Subcutaneous preadipocyte (primary cell): Measurements from ENCODE around the gene TIMELESS. TPM values are rescaled to one million over a fixed set of nuclear protein-coding genes. Genes with fewer than 3 reads are reported as not detected.

Experiments
- total RNA-seq: library from RNA; depleted of rRNA; stranded (reverse); fragments of >200 nt; gene quantifications from 2 replicates; pipeline ENCODE4 v1.2.3, GENCODE V29; 2012

Gene TIMELESS, protein sequence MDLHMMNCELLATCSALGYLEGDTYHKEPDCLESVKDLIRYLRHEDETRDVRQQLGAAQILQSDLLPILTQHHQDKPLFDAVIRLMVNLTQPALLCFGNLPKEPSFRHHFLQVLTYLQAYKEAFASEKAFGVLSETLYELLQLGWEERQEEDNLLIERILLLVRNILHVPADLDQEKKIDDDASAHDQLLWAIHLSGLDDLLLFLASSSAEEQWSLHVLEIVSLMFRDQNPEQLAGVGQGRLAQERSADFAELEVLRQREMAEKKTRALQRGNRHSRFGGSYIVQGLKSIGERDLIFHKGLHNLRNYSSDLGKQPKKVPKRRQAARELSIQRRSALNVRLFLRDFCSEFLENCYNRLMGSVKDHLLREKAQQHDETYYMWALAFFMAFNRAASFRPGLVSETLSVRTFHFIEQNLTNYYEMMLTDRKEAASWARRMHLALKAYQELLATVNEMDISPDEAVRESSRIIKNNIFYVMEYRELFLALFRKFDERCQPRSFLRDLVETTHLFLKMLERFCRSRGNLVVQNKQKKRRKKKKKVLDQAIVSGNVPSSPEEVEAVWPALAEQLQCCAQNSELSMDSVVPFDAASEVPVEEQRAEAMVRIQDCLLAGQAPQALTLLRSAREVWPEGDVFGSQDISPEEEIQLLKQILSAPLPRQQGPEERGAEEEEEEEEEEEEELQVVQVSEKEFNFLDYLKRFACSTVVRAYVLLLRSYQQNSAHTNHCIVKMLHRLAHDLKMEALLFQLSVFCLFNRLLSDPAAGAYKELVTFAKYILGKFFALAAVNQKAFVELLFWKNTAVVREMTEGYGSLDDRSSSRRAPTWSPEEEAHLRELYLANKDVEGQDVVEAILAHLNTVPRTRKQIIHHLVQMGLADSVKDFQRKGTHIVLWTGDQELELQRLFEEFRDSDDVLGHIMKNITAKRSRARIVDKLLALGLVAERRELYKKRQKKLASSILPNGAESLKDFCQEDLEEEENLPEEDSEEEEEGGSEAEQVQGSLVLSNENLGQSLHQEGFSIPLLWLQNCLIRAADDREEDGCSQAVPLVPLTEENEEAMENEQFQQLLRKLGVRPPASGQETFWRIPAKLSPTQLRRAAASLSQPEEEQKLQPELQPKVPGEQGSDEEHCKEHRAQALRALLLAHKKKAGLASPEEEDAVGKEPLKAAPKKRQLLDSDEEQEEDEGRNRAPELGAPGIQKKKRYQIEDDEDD
- total RNA-seq, result 7.3 and 10.4 TPM in 2 replicates

GRCh38 chr12:56448860-56449621, at the start of gene TIMELESS:
Gene TIMELESS, minus strand, starts transcription at chr12:56449426. Its CDS starts 15,256 bp downstream, at chr12:56434170.

GRCh38 chr12:56488041-56488955, 39.1 kb upstream of the TIMELESS start, which contains the start of gene GLS2:
Gene GLS2, minus strand, starts transcription at chr12:56488161. Its CDS starts 43 bp downstream, at chr12:56488118.

GRCh38 chr12:56468216-56469006, 19.2 kb upstream of the TIMELESS start, which contains the start of gene SPRYD4:
Gene SPRYD4, plus strand, starts transcription at chr12:56468578. Its CDS starts 14 bp downstream, at chr12:56468592.

DNA sequence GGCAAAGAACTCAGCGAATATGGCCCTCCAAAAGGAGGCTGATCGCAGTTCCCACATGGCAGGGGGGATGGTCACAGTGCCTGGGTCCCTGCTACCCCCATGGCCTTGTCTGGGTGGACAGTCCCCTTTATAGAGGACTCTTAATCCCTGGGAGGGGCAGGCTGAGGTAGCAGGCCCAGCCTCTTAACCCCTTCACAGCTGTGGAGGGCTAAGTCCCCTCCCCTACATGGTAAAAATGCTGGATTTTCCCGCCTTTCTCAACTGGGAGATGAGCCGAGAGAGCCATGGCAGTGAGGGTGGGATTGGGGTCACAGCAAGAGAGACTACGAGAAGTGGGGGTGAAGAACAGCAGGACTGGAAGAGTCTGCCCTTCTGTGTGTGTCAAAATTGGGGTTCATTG, 5.3 kb upstream of the TIMELESS start, which contains the start of gene MIP:
Gene MIP (minus strand): TSS at position 101 of the 400 bp plus-strand sequence. CDS start 44 bp downstream, at position 57.

Other genes with a start within 250 kb of the TIMELESS start
- 66.3 and 93.3 TPM in 2 replicates for gene RNF41, start 227.5 kb downstream of the TIMELESS start, total RNA-seq
- gene NABP2, start 225.1 kb downstream of the TIMELESS start, total RNA-seq, result 25.0 and 31.3 TPM in 2 replicates
- gene SLC39A5, start 219.4 kb downstream of the TIMELESS start, total RNA-seq, result 0.20 TPM in 1 of 2 replicates, not detected in the other
- 12.9 and 15.1 TPM in 2 replicates for gene ANKRD52, start 191.0 kb downstream of the TIMELESS start, total RNA-seq
- 4.9 and 5.9 TPM in 2 replicates for gene COQ10A, start 182.5 kb downstream of the TIMELESS start, total RNA-seq
- gene CS, start 149.1 kb downstream of the TIMELESS start, total RNA-seq, result 184 and 217 TPM in 2 replicates
- gene CNPY2, start 133.4 kb downstream of the TIMELESS start, total RNA-seq, result 58.8 and 92.6 TPM in 2 replicates
- 25.0 and 27.8 TPM in 2 replicates for gene PAN2, start 115.4 kb downstream of the TIMELESS start, total RNA-seq
- gene IL23A, start 110.5 kb downstream of the TIMELESS start, total RNA-seq, result 0.20 TPM in 1 of 2 replicates, not detected in the other
- 139 and 173 TPM in 2 replicates for gene STAT2, start 89.3 kb downstream of the TIMELESS start, total RNA-seq
- gene APOF, start 86.6 kb downstream of the TIMELESS start, total RNA-seq, result not detected in 2 replicates
- not detected in 2 replicates for gene MIP, start 5.2 kb upstream of the TIMELESS start, total RNA-seq
- 2.2 and 3.1 TPM in 2 replicates for gene SPRYD4, start 19.2 kb upstream of the TIMELESS start, total RNA-seq
- gene GLS2, start 38.7 kb upstream of the TIMELESS start, total RNA-seq, result under 0.01 TPM in 1 of 2 replicates, not detected in the other
- gene RBMS2, start 72.4 kb upstream of the TIMELESS start, total RNA-seq, result 8.5 and 12.9 TPM in 2 replicates
- gene BAZ2A, start 180.9 kb upstream of the TIMELESS start, total RNA-seq, result 33.1 and 44.2 TPM in 2 replicates
- gene ATP5F1B, start 196.6 kb upstream of the TIMELESS start, total RNA-seq, result 456 and 535 TPM in 2 replicates
- 83.4 and 102 TPM in 2 replicates for gene PTGES3, start 238.9 kb upstream of the TIMELESS start, total RNA-seq